ENCODE data around the gene EFNA3.
A peak's percentile ranks its signal among the peaks of the same experiment; 100 is the strongest.

Gene EFNA3

DNA sequence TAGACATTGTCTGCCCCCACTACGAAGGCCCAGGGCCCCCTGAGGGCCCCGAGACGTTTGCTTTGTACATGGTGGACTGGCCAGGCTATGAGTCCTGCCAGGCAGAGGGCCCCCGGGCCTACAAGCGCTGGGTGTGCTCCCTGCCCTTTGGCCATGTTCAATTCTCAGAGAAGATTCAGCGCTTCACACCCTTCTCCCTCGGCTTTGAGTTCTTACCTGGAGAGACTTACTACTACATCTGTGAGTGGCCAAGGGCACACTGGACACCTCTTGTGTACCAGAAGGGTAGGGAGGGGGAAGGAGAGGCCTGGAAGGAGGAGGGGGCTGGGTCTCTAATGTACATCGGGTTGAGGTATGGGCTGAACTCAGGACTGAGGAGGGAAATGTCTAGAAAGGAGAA, 11.9 kb upstream of the EFNA3 start:
- no peak for DNase-seq (ENCODE audit: low read depth in 2 of 2)

DNA sequence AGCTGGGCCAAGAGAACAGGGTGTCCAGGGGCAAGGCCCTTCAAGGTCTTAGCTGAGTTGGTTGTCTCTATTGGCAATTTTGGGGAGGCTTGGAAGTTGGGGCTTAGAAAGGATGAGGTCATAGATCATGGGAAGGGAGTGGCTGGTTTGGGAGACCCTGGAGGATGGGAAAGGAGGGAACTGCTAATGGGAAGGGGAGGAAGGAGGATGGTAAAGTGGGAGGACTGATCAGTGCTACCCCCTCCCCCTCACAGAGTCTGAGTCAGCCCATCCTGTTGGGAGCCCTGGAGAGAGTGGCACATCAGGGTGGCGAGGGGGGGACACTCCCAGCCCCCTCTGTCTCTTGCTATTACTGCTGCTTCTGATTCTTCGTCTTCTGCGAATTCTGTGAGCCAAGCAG, 10.0 kb upstream of the EFNA3 start:
- DNase-seq (ENCODE audit: low read depth in 2 of 2): no peak

DNA sequence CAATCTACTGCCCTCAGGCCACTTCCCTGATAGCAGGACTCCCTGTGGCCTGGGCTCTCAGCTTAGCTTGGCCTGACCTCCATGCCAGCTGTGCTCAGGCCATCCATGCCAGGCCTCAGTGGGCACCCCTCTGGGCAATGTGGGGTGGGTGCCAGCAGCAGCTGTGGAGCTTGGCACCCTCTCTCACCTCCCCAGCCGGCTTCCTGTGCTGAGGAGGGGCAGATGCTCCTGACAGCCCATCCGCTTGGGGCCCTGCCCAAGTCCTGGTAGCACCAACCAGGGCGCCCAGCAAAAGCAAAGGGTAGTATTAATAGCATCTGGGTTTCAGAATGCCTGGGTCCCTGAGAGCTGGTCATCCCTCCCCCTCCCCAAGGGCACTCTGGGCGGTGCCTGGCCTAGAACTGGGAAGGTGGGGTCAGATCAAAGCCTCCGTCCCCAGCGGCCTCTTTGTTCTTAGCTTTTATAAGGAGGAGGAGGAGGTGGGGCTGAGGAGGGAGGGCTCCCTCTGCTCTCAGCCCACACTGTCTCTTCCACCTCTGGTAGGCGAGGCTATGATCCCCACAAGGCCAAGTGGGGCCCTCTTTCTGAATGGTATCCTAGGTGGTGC, 9.0 kb upstream of the EFNA3 start:
- no peak for DNase-seq (ENCODE audit: low read depth in 2 of 2)

DNA sequence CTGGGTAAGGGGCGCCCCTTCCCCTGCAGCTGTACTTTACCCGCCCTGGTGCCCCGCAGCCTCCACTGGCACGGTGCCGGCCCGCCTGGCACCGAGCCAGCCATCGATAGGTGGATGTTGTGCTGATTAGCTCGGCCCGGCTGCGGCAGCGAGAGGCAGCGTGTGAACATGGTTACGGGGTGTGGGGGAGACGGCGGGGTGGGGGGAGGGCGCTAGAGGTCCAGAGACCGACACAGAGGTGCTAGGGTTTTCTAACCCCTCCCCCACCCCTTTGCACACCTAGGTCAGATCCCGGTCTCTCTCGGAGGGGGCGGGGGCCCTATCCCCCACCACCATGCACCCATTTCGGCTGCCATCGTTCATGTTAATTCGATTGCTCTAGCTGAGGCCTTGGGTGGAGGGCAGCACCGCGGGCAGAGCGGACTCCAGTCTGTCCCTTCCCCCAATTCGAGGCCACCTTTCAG, 8.4 kb upstream of the EFNA3 start:
- no peak for DNase-seq (ENCODE audit: low read depth in 2 of 2)

DNA sequence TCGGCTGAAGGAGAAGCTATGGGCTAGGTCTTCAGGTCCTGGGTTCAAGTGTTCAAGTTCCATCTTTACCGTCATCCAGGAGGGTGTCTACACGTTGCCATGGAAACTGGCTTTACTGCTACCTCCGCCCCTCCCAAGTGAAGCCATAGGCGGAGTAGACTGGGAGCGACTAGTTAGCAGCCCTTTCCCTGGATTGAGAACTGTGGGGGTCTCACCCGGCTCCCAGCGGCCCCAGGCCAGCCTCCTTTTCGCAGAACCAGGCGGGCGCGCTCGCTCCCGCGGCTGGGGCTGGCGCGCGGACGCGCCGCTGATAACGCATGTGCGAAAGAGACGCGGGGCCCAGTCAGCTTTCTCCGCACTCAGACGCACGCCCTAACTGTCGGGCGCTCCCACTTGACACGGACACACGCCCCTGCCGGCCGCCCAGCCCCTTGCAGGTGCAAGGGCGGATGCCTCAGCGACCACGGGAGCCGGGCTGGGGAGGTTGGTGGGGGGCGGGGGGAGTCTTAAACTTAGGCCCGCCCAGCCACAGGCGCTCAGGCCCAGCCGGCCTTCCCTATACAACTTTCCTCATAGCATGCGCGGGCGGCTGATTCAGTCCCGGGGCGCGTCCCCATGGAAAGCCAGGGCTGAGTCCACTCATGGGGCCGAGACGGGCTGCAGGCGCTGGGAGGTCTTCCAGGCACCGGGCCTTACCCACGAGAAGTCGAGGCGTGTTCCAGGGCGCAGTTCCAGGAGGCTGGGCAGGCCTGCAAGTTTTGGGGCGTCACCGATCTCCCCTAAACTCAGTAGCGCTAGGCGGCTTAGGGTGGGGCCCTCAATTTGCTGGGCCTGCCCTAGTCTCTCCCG, 7.7 kb upstream of the EFNA3 start:
- peak; percentile 68 to 71 for DNase-seq (ENCODE audit: low read depth in 2 of 2)

DNA sequence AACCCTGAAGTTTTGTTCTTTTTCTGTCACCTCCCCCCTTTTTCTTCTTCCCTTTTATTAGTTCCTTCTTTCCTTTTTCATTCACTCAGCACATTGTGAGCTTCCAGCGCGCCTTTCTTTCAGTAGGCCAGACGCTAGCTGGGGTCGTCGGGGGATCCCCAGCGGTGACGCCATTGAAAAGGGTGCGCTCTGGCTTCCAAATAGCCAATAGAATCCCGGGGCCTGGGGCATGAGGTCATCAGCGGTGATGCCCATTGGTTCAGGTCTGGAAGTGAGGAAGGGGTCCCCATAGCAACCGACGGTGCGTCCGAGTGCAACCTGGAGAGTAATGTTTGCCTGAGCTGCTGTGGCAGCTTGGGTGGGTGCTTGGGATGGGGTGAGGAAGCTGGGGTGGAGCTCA, 6.9 kb upstream of the EFNA3 start:
- no peak for DNase-seq (ENCODE audit: low read depth in 2 of 2)

DNA sequence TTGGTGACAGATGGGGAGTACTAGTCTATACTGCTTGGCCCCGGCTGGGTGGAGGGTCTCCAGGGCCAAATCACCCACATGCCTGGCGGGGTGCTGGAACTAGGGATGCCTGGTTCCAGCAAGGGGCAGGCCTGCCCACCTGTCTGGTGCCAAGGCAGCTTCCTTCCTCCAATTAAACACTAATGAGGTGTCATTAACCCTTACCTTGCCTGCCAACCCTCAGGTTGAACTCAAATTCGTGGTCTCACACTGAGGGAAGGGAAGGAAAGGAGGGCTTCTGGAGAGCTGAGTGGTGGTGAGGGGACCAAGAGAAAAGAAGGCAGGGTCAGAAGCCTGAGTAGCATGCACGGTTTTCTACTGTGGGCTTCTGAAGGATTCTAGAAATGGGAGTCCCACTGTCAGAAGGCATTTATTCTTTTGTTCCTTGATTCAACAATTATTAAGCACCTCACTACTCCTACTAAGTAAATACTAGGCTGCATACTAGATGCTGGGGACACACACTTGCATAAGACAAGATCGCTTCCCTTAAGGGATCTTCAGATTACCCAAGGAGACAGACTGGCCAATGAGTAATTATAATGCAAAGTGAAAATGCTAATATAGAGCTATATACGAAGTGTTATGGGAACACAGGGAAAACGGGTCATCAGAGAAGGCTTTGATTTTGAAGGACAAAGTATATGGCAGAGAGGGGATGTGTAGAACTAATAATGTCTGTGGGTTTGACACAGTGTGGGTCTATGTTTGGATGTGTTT, 5.9 kb upstream of the EFNA3 start:
- DNase-seq (ENCODE audit: low read depth in 2 of 2): no peak

DNA sequence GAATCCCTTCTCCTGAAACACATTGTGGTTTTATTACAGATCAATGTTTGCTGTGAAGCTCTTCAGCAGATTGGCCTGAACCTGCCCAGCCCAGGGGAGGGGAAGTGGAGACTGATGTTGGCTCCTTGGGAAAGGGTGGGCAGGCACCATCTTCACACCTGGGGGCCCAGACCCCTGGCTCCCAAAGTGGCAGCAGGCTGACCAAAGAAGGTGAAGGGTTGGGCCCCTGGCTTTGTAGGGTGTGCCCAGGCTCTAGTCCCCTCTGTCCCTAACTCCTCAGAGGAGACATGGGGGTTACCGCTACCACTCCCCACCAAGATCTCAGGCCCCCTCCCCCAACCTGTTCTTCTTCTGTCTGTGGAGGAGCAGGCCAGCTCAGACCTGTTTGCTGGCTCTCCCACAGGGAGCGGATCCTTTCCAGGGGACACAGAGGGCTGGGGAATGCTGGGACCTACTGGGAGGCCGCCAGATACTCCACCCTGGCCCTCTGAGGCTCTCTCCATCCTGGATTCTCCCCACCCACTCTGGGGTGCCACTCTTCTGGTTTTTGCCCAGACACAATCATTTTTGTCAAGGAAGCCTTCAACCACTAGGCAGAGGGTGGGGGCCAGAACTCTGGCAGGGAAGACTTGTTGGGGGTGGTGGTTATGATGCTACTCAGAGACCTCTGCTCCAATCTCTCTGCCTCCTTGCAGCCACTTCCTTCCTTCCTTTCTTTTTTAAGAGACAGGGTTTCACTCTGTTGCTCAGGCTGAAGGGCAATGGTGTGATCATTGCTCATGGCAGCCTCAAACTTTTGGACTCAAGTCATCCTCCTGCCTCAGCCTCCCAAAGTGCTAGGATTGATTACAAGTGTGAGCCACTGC, 5.0 kb upstream of the EFNA3 start:
- DNase-seq (ENCODE audit: low read depth in 2 of 2): no peak

DNA sequence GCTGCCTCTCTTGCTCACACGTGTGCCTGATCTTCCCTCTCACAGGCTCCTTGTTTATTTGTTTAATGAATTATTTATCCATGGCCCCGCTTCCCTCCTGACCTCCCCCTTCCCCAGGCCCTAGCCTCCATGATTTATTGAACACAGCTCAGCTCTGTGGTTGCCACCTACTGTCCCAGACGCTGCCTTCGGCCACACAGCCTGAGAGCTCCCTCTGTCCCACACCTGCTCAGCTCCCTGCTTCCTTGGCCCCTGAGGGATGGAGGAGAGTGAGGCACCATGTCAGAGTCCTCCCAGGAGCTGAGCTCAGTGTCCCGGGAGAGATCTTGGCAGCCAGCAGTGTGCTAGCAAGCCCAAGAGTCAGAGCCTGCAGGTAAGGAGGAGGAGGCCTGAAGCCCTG, 3.1 kb upstream of the EFNA3 start:
- DNase-seq (ENCODE audit: low read depth in 2 of 2): no peak

DNA sequence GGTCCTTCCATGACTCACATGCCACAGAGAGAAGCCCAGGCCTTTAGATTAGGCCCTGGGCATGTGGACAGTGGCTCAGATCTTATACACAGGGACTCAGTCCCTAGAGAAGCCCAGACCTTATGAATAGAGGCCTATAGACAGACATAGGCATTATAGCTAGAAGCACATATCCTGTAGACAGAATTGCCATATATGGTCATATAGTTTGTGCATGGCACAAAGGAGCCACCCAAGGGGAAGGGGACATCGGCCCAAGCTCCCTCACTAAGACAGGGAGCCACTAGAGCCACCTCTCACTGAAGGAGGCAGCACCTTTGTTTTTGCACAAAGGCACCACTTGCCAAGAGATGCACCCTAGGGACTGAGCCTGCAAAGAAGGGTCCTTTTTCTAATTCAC, 2.3 kb upstream of the EFNA3 start:
- DNase-seq (ENCODE audit: low read depth in 2 of 2): no peak

DNA sequence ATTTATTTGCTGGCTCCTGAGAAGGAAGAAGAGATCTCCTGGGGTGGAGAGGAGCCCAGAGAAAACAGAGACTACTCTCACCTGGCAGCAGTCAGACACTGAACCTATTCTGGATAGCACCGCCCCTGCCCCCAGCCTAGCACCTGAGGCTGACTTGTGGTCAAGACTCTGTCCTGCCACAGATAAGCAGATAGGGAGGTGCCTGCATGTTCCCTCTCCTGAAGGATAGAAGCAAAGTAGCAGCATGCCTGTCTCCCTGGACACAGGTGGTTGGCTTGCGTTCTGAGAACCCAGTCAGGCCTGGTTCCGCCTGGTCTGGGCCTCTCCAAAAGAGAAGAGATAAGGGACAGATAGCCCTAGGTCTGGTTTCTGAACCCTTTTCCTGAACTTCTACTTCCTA, 1.3 kb upstream of the EFNA3 start:
- no peak for DNase-seq (ENCODE audit: low read depth in 2 of 2)

DNA sequence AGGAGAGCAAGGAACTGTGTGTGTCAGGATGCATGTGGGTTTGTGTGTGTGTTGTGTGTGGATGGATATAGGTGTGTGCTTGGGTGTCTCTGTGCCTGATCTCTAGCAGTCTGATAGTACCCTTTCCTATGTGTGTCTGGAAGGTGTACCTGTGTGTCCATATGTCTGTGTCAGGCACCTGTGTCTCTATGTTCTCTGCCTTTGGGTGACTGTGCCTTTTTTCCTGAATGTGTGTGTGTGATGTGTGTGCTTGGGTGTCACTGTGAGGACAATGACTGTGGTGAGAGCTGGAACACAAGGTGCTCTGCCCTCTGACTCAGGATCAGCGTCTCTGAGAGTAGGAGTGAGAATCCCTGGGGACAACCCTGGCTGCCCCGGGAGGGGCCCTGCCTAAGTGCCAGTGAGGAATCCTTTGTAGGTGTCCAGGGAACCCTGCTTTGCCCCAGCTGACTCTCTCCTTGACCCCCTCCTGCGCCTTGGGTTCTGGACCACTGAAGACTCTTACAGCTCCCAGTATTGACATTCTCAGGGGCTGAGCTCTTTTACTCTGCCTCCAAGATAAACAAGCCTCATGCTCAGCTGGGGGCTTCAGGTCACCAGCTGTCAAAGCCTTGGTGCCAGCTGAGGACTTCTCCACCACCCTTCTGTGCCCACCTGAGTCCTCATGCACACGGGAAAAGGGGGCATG, 735 bp upstream of the EFNA3 start:
- DNase-seq (ENCODE audit: low read depth in 2 of 2): no peak

DNA sequence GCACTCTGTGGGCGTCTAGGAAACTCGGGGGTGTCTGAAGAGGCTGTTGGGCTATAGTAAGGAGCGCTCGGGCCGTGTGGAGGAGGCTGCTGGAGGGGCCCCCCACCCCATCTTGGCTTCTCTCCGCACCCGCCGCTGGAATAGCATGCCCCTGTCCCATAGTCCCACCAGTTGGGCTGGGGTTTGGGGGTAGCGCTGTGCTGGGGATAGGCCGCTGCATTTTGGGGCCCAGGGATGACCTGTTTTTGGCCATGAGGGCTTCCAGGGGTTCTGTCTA, 511 bp downstream of the EFNA3 start:
- no peak for DNase-seq (ENCODE audit: low read depth in 2 of 2)

DNA sequence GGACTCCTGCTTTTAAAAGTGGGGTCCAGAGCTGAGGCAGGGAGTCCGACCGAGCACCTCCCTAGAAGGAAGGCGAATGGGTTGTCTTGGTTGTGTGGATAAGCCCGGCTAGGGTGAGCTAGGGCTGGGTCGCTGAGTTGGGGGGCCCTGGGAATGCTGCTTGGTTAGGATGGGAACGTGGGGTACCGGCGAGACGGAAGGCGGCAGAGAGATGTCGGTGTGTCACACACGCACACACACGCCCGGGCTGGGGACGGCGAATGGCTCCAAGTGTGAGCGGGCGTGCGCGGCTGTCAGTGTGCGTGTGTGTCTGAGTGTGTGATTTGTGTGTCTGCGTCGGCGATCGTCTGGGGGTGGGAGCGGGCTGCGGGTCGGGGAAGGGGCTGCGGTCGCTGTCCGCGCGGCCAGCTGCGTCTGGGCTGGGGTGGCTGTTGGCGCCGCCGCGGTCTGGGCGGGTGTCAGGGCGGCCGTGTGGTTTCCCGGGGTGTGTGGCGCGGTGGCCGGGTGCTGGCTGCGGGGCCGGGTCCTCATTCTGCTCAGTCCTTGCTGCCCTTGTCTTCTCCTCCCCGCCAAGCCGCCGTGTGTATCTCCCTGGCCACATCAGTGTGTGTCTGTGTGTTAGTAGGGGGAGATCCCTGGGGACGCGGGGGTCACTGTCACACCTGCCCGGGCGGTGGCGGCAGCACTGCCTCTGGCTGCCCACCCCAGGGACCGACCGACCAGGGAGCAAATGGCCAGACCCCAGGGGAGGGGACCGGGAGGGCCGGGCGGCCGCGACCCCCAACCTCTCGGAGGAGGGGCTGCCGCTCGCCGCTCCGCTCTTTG, 1.1 kb downstream of the EFNA3 start:
- no peak for DNase-seq (ENCODE audit: low read depth in 2 of 2)

DNA sequence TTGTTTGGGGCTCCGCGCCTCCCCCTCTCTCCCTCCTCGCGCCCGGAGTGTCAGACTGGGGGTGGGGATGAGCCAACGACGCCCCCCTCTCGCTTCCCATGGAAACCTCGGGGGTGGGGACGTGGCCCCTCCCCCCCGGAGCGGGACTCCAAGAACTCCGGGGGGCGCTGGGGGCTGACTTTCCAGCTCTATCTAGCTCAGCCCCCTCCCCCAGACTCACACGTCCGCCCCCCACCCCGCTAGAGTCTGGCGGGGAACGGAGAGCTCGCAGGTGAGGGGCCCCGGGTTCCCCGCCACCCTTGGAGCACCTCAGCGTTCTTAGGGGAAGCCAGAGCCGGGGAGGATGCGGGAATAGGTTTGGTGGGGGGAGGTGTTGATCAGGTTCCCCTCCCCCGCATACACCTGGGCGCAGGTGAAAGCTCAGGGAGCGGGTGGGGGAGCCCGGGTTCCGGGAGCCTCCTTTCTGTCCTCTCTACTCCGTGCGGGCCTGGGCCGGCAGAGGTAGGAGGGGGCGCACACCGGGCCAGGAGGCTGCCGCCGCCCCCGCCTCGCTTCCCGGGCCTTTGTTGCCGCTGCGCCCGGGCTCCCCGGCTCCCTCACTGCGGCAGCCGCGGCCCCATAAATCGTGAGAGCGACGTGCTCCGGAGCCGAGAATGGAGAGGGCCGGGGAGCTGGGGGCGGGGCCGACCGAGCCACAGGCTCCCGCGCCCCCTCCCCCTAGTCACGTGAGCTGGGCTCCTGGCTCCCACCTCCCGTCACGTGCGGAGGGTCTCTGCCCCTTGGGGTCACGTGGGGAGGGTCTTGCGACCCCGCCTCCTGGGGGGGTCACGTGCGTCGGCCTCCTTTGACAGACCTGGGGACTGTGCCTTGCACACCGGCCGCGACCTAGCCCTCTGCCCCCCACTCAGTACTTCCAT, 1.9 kb downstream of the EFNA3 start:
- DNase-seq (ENCODE audit: low read depth in 2 of 2): no peak

DNA sequence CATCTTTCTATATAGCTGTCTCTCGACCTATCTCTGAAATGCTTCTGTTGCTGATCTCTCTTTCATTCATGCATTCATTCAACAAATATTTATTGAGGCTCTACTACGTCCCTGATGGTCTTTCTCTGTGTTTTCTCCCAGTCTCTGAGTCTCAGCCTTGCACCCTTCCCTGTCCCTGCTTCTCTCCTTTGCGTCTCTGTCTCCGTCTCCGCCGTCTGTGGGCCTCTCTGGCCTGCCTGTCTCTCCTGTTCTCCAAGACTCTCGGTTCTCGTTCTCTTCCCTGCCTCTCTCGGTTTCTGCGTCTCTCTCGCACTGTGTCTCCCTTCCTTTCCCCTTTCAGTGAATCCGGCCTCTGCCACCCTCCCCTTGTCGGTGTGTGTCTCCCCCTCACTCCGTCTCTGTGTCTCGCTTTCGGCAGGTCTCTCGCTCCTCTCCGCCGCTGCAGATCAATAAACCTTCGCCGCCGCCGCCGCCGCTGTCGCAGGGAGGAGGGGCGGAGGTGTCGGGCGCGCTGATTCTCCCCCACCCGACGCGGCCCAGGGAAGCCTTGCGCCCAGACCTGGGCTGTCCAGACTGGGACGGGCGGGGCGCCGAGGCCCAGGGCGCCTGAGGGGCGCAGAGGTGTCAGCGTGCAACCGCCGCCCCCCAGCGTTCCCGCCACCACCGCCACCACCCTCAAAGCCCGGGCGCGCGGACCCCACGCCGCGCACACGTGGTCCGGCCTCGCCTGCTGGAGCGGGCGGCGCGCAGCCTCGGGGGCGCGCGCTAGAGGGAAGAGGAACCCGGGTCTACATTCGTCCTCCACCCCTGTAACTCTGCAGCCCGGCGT, 3.0 kb downstream of the EFNA3 start:
- no peak for DNase-seq (ENCODE audit: low read depth in 2 of 2)

DNA sequence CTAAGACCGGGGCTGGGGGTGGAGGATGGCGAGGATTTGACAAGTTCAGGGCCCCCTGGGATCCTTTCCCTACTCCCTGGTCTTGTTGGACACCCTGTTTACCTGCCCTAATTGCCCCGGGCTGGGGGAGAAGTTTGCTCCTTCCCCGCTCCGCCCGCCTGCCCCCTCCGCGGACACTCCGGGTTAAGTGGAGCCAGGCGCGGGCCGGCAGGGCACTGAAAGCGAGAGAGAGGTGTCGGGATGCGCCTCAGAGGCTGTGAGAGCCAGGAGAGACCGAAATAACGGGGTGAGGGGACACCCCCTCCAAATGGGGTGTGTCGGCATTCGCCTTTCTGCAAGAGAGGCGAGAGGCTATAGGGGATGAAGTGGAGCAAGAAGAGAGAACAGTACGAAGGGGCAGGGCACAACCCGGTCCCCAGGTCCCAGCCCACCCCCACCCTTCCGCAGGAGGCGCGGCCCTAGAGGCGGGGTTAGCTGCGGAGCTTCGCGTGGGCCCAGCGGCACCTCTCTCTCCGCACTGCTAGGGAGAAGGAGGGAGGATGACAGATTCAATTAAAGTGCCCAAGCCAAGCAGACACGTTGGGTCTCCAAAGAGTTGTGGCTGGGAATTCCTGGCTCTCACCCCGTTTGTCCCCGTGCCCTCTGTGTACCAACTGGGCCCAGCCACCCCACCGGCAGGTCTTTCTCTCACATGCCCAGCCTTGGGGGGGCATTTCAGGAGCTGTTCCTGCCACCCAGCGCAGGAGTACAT, 3.8 kb downstream of the EFNA3 start:
- DNase-seq (ENCODE audit: low read depth in 2 of 2): no peak

DNA sequence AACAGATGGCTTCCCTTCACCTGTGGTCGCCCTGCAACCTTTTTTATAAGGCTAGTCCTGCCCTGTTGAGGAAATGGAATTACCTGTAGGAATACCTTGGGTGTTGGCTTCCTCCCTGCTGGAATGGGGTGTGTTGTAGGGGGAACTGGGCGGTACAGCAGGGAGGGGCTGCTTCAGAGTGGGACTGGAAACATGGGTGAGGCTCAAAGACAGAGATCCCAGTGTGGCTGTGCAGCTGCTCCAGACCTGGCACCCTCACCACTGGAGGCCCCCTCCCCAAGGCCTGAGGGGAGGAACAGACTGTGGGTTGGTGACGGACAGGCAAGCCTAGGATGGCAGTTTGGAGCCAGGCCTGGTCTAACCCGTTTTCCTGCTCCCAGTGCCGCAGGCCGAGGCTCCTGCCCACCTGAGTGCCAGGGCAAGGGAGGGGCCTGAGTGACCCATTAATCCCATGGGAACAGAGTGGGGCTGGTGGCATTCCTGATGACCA, 4.5 kb downstream of the EFNA3 start:
- DNase-seq (ENCODE audit: low read depth in 2 of 2): no peak

Data from stimulated activated CD8-positive, alpha-beta memory T cell treated with anti-CD3 and anti-CD28 coated beads, Interleukin-15, amount 100 ng/mL, for 48 hours (primary cell).